GM13976 (cell line): ENCODE data around the gene SIGLEC14.

ENCODE experiments used
- DNase-seq: peaks from one replicate; pipeline ENCODE4 v3.0.0; 2012; ENCODE audit warnings: low spot score
- in situ Hi-C: fragments of 300-500 bp; cut with MboI; formaldehyde crosslinking; loops from one replicate; pipeline ENCODE4 v1.12.0; 2022; ENCODE audit warnings: low sequenced_read_pairs, mixed read lengths, inconsistent platforms; ENCODE audit not compliant: unreplicated experiment
- TF ChIP-seq, protein P1 (sequence below): IDR thresholded peaks from 2 replicates; pipeline ENCODE4 v1.5.1; 2012; ENCODE audit warnings: borderline replicate concordance, mild to moderate bottlenecking; ENCODE audit not compliant: insufficient read depth; ENCODE audit errors: extremely low read depth, missing control alignments, control extremely low read depth

Gene SIGLEC14

DNA sequence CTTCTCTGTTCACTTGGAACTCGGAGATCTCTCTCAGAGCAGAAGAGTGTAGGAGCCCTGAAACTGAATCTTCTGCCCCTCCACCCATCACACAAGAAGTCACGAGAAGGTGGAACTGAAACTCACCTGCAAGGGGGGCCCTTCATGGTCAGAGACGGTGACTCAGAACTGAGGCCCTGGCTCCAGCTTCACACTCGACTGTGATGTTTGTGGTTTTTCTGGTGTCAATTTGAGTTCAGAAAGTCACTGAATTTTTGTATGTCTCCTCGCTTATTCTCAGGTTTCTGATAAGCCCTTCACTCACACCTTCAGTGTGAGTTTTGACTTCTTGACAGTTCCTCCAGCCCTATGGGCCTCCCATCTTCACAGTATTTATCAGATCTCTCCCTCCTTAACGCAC lies 39.5 kb downstream of the SIGLEC14 start:
- TF ChIP-seq, protein P1, sequence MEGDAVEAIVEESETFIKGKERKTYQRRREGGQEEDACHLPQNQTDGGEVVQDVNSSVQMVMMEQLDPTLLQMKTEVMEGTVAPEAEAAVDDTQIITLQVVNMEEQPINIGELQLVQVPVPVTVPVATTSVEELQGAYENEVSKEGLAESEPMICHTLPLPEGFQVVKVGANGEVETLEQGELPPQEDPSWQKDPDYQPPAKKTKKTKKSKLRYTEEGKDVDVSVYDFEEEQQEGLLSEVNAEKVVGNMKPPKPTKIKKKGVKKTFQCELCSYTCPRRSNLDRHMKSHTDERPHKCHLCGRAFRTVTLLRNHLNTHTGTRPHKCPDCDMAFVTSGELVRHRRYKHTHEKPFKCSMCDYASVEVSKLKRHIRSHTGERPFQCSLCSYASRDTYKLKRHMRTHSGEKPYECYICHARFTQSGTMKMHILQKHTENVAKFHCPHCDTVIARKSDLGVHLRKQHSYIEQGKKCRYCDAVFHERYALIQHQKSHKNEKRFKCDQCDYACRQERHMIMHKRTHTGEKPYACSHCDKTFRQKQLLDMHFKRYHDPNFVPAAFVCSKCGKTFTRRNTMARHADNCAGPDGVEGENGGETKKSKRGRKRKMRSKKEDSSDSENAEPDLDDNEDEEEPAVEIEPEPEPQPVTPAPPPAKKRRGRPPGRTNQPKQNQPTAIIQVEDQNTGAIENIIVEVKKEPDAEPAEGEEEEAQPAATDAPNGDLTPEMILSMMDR = no peak
- in situ Hi-C loops = no loop called here
- peak; percentile 88 for DNase-seq

- in situ Hi-C loops = no loop called here
- TF ChIP-seq, protein P1 = no peak
- DNase-seq = peak; percentile 72
Observed at GRCh38 chr19:51602189-51602854, 44.3 kb downstream of the SIGLEC14 start.

DNA sequence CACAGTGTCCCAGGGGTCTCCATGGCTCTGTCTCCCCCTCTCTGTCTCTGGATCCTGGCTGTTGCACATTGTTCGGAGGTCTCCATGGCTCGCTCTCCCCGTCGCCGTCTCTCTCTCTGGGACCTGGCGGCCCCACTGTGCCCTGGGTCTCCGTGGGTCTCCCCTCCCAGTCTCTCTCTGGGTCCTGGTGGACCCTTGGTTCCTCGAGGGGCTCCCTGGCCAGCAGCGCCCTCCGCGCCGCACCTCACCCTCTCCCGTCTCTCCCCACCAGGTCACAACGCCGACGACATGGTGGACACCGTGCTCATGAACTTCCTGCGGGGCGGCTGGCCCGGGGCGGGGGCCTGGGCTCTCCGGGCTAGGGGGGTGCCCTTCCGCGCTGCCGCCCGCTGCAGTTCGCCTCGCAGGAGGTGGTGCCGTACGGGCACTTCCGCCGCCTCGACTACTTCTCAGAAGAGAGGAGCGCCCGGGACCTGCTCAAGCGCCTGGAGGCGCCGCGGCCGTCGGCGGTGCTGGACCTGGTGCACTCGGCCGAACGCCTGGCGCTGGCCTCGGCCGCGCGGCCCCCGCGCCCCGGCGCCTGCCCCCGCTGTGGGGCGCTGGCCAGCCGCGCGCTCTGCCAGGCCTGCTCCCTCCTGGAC lies 45.6 kb downstream of the SIGLEC14 start:
- in situ Hi-C loops = no loop called here
- TF ChIP-seq, protein P1 = peak; percentile 15

GRCh38 chr19:51599084-51599483 lies 47.5 kb downstream of the SIGLEC14 start:
- no peak for DNase-seq
- TF ChIP-seq, protein P1 = no peak
- in situ Hi-C loops = no loop called here

More for the DNA sequence above, 45.6 kb downstream of the SIGLEC14 start:
- DNase-seq = peak; percentile 53

DNA sequence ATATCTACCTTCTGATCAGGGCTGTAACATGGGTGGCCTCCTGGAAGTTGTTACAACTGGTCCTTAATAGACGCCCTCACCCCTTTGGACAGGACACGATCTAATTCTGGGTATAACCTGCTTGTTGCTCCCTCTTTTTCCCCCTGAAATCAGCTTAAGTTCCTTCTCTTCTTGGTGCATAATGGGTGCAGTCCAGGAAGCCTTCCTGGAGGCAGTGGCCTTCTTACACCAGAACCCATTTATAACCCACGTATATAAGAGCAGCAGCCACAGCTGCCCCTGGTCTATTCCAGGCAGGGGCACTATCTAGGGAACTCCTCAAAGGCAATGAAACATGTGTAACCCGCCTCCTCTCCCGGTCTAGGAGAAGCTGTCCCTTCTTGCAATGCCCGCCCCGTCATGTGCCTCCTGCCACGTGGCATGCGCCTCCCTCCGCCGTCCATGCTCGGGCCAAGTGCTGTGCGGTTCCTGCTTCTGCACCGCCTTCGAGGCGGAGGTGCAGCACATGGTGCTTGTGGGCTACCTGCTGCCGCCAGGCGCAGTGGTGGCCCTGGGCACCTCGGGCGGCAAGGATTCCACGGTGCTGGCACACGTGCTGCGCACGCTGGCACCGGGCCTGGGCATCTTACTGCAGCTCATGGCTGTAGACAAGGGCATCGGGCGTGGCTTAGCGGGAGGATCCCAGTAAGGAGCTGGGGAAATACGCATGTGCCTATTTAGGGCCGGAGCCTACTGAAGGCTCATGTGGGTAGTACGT lies 48.3 kb downstream of the SIGLEC14 start:
- DNase-seq = no peak
- in situ Hi-C loops = no loop called here
- TF ChIP-seq, protein P1 = no peak

DNA sequence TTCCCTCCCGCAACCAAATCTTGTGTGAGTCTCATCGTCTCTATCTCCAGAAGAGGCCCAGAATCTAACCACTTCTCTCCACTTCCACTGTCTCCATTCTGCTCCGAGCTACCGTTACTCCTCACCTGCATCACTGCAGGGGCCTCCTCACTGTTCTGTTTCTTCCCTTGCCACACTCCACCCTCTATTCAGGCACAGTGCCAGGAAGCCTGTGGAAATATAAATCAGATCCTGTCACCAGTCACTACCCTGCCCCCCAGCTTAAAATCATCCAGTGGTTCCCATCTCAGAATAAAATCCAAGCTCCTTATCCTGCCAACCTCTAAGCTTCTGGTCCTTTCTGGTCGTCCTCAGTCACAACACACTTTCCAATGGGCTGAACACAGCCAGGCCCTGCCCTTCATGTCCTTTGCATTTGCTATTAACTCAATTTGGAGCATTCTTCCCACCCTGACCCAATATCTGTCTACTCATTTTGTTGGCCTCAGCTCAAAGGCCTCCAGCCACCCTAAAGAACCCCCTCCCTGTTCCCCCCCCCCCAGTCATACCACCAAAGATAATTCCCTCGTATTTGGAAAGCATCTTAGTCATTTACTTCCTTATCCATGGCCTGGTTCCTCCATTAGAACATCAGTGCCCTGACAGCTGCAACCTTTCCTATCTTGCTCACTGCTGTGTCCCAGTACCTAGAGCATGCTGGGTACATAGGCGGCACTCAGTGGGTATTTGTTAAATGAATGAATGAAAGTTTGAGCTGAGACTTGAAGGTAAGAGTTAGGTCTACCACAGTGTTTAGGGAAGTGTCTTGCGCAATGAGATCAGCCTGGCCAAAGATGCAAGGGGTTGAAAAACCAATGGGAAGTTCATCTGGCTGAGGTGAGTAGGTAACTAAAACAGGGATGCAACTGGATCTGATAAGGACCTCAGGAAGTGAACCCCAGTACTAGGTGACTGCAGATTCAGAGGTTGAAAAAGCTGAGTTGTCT lies 51.1 kb downstream of the SIGLEC14 start:
- TF ChIP-seq, protein P1 = no peak
- no peak for DNase-seq
- in situ Hi-C loops = no loop called here
